Mucosa of rectum (tissue), 2 donors: Measurements from ENCODE around the gene TMEM150C.

Source experiments
- H3K27ac ChIP-seq, 2 donors: one replicate each; pipeline ENCODE4 v1.7.0; 2013; ENCODE audit warnings: inconsistent platforms in 2 of 2, low read depth in 2 of 2, low read length in 2 of 2
- H3K27me3 ChIP-seq, 2 donors: one replicate each; pipeline ENCODE4 v1.7.0; 2013; ENCODE audit warnings: low read length in 2 of 2; ENCODE audit not compliant: control insufficient read depth in 2 of 2, insufficient read depth in 2 of 2
- H3K36me3 ChIP-seq, 2 donors: one replicate each; pipeline ENCODE4 v1.7.0; 2013; ENCODE audit warnings: low read length in 2 of 2; ENCODE audit not compliant: control insufficient read depth in 2 of 2, insufficient read depth in 2 of 2
- H3K4me1 ChIP-seq, 2 donors: one replicate each; pipeline ENCODE4 v1.7.0; 2013; ENCODE audit warnings: low read length in 2 of 2, mild to moderate bottlenecking in 1 of 2; ENCODE audit not compliant: control insufficient read depth in 2 of 2, insufficient read depth in 2 of 2
- H3K4me3 ChIP-seq, 2 donors: one replicate each; pipeline ENCODE4 v1.7.0; 2013; ENCODE audit warnings: low read length in 2 of 2
- H3K9ac ChIP-seq, 2 donors: one replicate each; pipeline ENCODE4 v1.7.0; 2013; ENCODE audit warnings: low read length in 2 of 2, low read depth in 1 of 2, mild to moderate bottlenecking in 1 of 2
- H3K9me3 ChIP-seq, 2 donors: one replicate each; pipeline ENCODE4 v1.7.0; 2013; ENCODE audit warnings: low read length in 2 of 2; ENCODE audit not compliant: control insufficient read depth in 2 of 2
- donor health status: healthy.
- donor health status: Normal muscosa, but diverticular disease.

Gene TMEM150C

DNA sequence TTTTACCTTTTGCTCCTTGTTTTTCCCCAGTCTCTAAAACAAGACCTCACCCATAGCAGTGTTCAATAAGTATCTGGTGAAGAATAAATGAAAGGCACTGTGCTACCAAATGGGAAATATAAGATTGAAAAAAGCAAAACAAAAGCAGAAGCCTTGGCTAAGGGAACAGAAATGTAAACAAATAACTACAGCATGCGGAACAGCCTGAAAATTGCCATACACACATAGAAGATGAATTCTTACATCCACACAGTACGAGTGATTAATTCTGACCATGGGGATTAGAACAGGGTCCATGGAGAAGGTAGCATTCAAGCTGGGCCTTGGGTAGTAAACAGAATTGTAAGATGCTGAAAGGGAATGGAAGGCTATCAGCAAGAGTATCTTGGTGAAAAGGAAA, 40.5 kb downstream of the TMEM150C start:
- Histone ChIP-seq H3K4me1 (no peaks in the 10 kb centered on the region), H3K4me3 (no peak overlapping the region), H3K27me3 (no peaks in the 10 kb centered on the region), H3K27ac (no peak overlapping the region), H3K36me3 (no peaks in the 10 kb centered on the region), H3K9me3 (no peaks in the 10 kb centered on the region), H3K9ac (no peak overlapping the region)

- Histone ChIP-seq H3K4me1 (no peaks in the 10 kb centered on the region), H3K9me3 (no peaks in the 10 kb centered on the region), H3K9ac (no peak overlapping the region)
Observed at GRCh38 chr4:82519776-82520175, 42.0 kb downstream of the TMEM150C start.

GRCh38 chr4:82519072-82519471, 42.7 kb downstream of the TMEM150C start:
- Histone ChIP-seq H3K4me3 (no peak overlapping the region), H3K27me3 (no peaks in the 10 kb centered on the region), H3K36me3 (no peaks in the 10 kb centered on the region), H3K9me3 (no peaks in the 10 kb centered on the region), H3K27ac (no peak overlapping the region), H3K4me1 (no peaks in the 10 kb centered on the region), H3K9ac (no peak overlapping the region)

More at GRCh38 chr4:82519776-82520175, 42.0 kb downstream of the TMEM150C start:
- Histone ChIP-seq H3K36me3 (no peaks in the 10 kb centered on the region), H3K27ac (no peak overlapping the region), H3K4me3 (no peak overlapping the region), H3K27me3 (no peaks in the 10 kb centered on the region)

DNA sequence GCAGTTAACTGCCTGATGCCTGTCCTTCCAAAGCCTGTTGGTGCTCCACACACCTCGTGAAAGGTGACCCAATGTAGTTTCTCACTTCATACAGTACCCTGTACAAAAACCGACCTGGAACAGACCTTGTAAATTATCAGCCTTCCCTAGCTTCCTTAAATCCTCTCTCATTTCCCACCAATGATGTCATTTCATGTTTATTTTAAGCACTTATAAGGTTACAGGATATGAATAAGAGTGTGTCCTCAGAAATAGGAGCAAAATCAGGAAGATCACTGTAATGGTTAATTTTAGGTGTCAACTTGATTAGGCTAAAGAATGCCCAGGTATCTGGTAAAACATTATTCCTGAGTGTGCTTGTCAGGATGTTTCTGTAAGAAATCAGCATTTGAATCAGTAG, 44.7 kb downstream of the TMEM150C start:
- no peaks in the 10 kb centered on the region for H3K36me3 ChIP-seq
- no peak overlapping the region for H3K27ac ChIP-seq
- H3K9ac ChIP-seq, result no peak overlapping the region
- no peaks in the 10 kb centered on the region for H3K9me3 ChIP-seq
- H3K4me3 ChIP-seq, result no peak overlapping the region
- no peaks in the 10 kb centered on the region for H3K4me1 ChIP-seq
- no peaks in the 10 kb centered on the region for H3K27me3 ChIP-seq

GRCh38 chr4:82515705-82516104, 46.1 kb downstream of the TMEM150C start:
- H3K36me3 ChIP-seq, result no peaks in the 10 kb centered on the region
- H3K9ac ChIP-seq, result no peak overlapping the region
- no peaks in the 10 kb centered on the region for H3K9me3 ChIP-seq
- H3K4me3 ChIP-seq, result no peak overlapping the region
- no peak overlapping the region for H3K27ac ChIP-seq
- H3K4me1 ChIP-seq, result no peaks in the 10 kb centered on the region
- no peaks in the 10 kb centered on the region for H3K27me3 ChIP-seq

DNA sequence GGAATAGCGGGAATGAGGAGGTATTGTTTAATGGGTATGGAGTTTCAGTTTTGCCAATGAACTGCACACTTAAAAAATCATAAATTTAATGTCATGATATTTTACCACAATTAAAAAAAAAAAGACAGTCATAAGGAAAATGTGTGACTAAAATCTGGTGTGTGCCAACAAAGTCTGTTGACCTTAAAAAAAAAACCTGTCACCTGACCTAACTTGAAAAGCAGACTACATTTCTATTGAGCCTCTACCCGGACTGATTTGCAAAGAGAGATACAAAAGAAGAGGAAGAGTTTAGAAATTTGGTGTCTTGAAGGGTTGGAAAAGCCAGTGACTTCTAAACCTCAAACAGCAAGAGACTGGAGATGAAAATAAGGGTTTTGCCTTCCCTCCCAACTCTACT, 48.4 kb downstream of the TMEM150C start:
- H3K27ac ChIP-seq, result no peak overlapping the region
- no peak overlapping the region for H3K4me3 ChIP-seq
- H3K4me1 ChIP-seq, result no peaks in the 10 kb centered on the region
- H3K27me3 ChIP-seq, result no peaks in the 10 kb centered on the region
- no peaks in the 10 kb centered on the region for H3K9me3 ChIP-seq
- no peaks in the 10 kb centered on the region for H3K36me3 ChIP-seq
- H3K9ac ChIP-seq, result no peak overlapping the region

DNA sequence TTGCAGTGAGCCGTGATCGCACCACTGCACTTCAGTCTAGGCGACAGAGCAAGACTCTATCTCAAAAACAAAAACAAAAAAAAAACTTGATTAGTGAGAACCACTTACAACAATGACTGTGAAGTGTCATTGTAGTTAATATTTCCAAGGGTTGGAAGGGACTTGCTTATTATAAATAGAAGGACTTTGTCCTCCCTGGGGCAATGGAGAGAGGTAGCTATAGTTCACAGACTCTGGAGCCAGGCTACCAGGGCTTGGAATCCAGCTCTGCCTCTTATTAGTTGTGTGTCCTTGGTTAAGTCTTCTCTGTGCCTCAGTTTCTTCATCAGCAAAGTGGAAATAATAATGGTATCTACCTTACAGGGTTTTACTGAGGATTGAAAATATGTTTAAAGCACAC, 51.6 kb downstream of the TMEM150C start:
- Histone ChIP-seq H3K36me3 (no peaks in the 10 kb centered on the region), H3K27ac (no peak overlapping the region), H3K4me3 (no peak overlapping the region), H3K4me1 (no peaks in the 10 kb centered on the region), H3K27me3 (no peaks in the 10 kb centered on the region), H3K9ac (no peak overlapping the region), H3K9me3 (no peaks in the 10 kb centered on the region)

GRCh38 chr4:82508806-82509428, 52.9 kb downstream of the TMEM150C start:
- no peaks in the 10 kb centered on the region for H3K36me3 ChIP-seq
- no peaks in the 10 kb centered on the region for H3K9me3 ChIP-seq
- no peak overlapping the region for H3K9ac ChIP-seq
- H3K27ac ChIP-seq, result no peak overlapping the region
- no peaks in the 10 kb centered on the region for H3K27me3 ChIP-seq
- no peaks in the 10 kb centered on the region for H3K4me1 ChIP-seq
- no peak overlapping the region for H3K4me3 ChIP-seq

GRCh38 chr4:82508011-82508410, 53.8 kb downstream of the TMEM150C start:
- H3K27ac ChIP-seq, result no peak overlapping the region
- H3K27me3 ChIP-seq, result no peaks in the 10 kb centered on the region
- H3K9ac ChIP-seq, result no peak overlapping the region
- no peak overlapping the region for H3K4me3 ChIP-seq
- H3K9me3 ChIP-seq, result no peaks in the 10 kb centered on the region
- no peaks in the 10 kb centered on the region for H3K4me1 ChIP-seq
- H3K36me3 ChIP-seq, result no peaks in the 10 kb centered on the region

GRCh38 chr4:82501154-82501442, 60.7 kb downstream of the TMEM150C start:
- no peaks in the 10 kb centered on the region for H3K27me3 ChIP-seq
- no peak overlapping the region for H3K4me3 ChIP-seq
- H3K9me3 ChIP-seq, result no peaks in the 10 kb centered on the region
- no peak overlapping the region for H3K27ac ChIP-seq
- no peaks in the 10 kb centered on the region for H3K4me1 ChIP-seq
- no peaks in the 10 kb centered on the region for H3K36me3 ChIP-seq
- no peak overlapping the region for H3K9ac ChIP-seq
